Brain microvascular endothelial cell (primary cell): Measurements from ENCODE around the gene IPMK.
"Not testable (repeated sequence)": the region's sequence is repeated elsewhere in the genome, so short reads cannot be mapped to it uniquely, and the experiment has no call there.

Experiments used
- DNase-seq: peaks from one replicate; pipeline ENCODE4 v3.0.0-alpha.2; 2020
- H3K27ac ChIP-seq: fragments of 250-450 bp; sonication (Bioruptor Pico); 2 replicates; pipeline ENCODE4 v1.5.1; 2020; ENCODE audit warnings: mild to moderate bottlenecking, moderate library complexity
- H3K27me3 ChIP-seq: fragments of 250-450 bp; sonication (Bioruptor Pico); replicated peaks from 2 replicates; pipeline ENCODE4 v1.5.1; 2020; ENCODE audit warnings: mild to moderate bottlenecking
- H3K36me3 ChIP-seq: fragments of 250-450 bp; sonication (Bioruptor Pico); replicated peaks from 2 replicates; pipeline ENCODE4 v1.5.1; 2020; ENCODE audit warnings: mild to moderate bottlenecking
- H3K4me3 ChIP-seq: 2 replicates; pipeline ENCODE4 v1.5.1; 2011; ENCODE audit warnings: low read depth, mild to moderate bottlenecking, control low read depth, low read length, moderate library complexity
- in situ Hi-C: cut with HindIII; loops from 2 replicates; pipeline ENCODE4 v1.10.0; 2017; ENCODE audit warnings: low sequenced_read_pairs, low pct_ligation_motif_present
- TF ChIP-seq, protein P1 (sequence below): IDR thresholded peaks from 2 replicates; pipeline ENCODE4 v1.5.1; 2011; ENCODE audit warnings: low read depth, mild to moderate bottlenecking, moderate library complexity, low read length, control low read depth, inconsistent platforms; ENCODE audit errors: missing control alignments

Gene IPMK

GRCh38 chr10:58243269-58243668 is 24.4 kb downstream of the IPMK start:
- Histone ChIP-seq H3K4me3 (no peak overlapping the region), H3K27ac (no peak overlapping the region), H3K36me3 (no peaks in the 10 kb centered on the region), H3K27me3 (no peaks in the 10 kb centered on the region)
- DNase-seq, result no peak
- in situ Hi-C loops, result no loop called here
- TF ChIP-seq, protein P1, sequence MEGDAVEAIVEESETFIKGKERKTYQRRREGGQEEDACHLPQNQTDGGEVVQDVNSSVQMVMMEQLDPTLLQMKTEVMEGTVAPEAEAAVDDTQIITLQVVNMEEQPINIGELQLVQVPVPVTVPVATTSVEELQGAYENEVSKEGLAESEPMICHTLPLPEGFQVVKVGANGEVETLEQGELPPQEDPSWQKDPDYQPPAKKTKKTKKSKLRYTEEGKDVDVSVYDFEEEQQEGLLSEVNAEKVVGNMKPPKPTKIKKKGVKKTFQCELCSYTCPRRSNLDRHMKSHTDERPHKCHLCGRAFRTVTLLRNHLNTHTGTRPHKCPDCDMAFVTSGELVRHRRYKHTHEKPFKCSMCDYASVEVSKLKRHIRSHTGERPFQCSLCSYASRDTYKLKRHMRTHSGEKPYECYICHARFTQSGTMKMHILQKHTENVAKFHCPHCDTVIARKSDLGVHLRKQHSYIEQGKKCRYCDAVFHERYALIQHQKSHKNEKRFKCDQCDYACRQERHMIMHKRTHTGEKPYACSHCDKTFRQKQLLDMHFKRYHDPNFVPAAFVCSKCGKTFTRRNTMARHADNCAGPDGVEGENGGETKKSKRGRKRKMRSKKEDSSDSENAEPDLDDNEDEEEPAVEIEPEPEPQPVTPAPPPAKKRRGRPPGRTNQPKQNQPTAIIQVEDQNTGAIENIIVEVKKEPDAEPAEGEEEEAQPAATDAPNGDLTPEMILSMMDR, result no peak

DNA sequence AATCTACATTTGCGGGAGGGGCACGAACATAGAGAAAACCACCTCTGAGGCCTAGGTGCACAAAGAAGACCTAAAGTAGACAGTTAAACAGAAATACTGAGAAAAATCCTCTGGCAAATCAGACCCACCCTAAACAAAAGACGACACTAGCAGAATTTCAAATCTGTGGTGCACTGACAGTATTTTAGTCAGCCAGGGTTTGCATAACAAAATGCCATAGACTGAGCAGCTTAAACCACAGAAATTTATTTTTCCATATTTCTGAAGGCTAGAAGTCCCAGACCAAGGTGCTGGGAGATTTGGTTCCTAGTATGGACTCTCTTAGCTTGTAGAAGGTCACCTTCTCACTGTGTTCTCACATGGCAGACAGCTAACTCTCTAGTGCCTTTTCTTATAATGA is 26.3 kb downstream of the IPMK start:
- TF ChIP-seq, protein P1, result no peak
- DNase-seq, result peak; percentile 38
- Histone ChIP-seq H3K36me3 (no peaks in the 10 kb centered on the region), H3K27ac (peak overlapping the region; percentile 82), H3K4me3 (no peak overlapping the region), H3K27me3 (no peaks in the 10 kb centered on the region)
- in situ Hi-C loops, result no loop called here

- peak overlapping the region; percentile 82 for H3K27ac ChIP-seq
Measured at GRCh38 chr10:58240531-58240930, 27.2 kb downstream of the IPMK start.

GRCh38 chr10:58239561-58240169 is 28.0 kb downstream of the IPMK start:
- peak overlapping the region; percentile 82 for H3K27ac ChIP-seq
- H3K4me3 ChIP-seq, result no peak overlapping the region
- no peak for DNase-seq
- in situ Hi-C loops, result no loop called here
- no peaks in the 10 kb centered on the region for H3K36me3 ChIP-seq
- no peaks in the 10 kb centered on the region for H3K27me3 ChIP-seq
- TF ChIP-seq, protein P1, result no peak

More at GRCh38 chr10:58240531-58240930, 27.2 kb downstream of the IPMK start:
- Histone ChIP-seq H3K4me3 (no peak overlapping the region), H3K36me3 (no peaks in the 10 kb centered on the region), H3K27me3 (no peaks in the 10 kb centered on the region)
- DNase-seq, result no peak
- in situ Hi-C loops, result no loop called here
- TF ChIP-seq, protein P1, result no peak

DNA sequence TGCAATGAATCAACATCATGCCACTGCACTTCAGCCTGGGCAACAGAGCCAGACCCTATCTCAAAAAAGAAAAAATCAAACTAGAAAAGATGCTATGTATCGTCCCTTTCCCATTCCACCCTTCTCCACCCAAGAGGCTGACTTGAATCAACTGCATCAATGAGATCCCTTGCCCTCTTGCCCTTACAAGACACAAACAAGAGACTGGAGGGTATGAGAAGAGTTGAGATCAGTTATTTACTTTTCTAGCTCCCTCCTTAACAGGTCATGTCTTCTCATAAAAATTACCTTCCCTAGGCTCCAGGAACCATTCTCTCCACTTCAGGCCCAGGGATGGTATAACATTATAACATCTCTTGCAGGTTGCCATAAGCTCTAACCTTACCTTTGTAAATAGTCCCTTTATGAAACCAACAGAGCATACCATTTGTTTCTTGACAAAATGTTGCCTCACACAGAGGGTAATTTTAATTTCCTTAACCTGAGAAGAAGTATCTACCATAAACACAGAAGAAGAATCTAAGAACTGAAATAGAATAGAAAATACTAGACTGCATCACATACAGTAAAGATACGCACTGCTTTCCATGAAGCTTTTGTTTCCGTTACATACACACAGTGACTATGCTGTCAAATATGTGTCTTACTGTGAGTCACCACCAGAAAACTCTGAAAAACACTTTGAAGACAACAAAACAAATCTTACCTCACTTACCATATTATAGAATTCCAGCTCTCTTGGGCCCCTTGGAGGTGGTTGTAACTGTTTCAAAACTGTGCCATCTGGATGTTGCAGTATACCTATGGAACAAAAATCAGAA is 30.5 kb downstream of the IPMK start:
- Histone ChIP-seq H3K27me3 (no peaks in the 10 kb centered on the region), H3K4me3 (no peak overlapping the region), H3K36me3 (no peaks in the 10 kb centered on the region), H3K27ac (peak overlapping the region; percentile 64)
- TF ChIP-seq, protein P1, result no peak
- DNase-seq, result peak; percentile 87
- in situ Hi-C loops, result no loop called here

DNA sequence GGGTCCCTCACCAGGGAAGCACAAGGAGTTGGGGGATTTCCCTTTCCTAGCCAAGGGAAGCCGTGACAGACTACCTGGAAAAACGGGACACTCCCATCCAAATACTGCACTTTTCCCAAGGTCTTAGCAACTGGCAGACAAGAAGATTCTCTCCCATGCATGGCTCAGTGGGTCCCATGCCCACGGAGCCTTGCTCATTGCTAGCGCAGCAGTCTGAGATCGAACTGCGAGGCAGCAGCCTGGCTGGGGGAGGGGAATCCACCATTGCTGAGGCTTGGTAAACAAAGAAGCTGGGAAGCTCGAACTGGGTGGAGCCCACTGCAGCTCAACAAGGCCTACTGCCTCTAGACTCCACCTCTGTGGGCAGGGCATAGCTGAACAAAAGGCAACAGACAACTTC is 37.8 kb downstream of the IPMK start:
- H3K36me3 ChIP-seq, H3K27ac ChIP-seq, H3K4me3 ChIP-seq, H3K27me3 ChIP-seq, DNase-seq, in situ Hi-C loops: not testable (repeated sequence)
